ENCODE data around the gene SSB.
"Not testable (repeated sequence)": the region's sequence is repeated elsewhere in the genome, so short reads cannot be mapped to it uniquely, and the experiment has no call there.

The SSB gene

DNA sequence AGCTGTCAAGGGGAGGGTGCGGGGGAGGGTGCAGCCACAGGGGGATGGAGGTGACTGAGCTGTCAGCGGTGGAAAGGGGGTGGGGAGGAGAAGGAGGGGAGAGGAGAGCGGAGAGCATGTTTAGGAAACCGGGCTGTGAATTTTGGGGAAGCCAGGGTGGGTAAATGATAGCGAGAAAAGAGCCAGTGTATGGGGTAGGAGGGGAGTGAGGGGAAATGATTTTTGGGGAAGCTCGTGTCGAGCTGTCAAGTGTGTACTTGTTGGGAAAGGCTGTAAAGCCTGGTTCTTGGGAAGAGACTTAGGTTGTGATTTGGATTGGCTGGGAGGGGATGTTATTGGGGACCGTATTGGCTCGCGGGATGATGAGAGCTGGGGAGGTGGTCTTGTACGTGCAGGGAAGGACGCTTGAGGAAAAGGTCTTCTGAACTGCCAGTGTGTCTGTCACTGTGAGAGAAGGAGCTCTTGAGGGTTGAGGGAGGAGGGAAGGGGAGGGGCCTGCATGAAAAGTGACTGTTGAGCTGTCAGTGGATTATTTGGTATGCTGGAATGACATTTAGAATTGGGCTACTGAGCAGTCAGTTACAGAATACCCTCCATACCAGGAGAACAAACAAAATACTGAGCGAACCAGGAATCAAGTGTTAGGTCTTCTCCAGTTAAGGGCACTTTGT, 29.6 kb downstream of the SSB start:
- FAIRE-seq = no peak
- peak; percentile 16 for DNase-seq (ENCODE audit: low spot score)

DNA sequence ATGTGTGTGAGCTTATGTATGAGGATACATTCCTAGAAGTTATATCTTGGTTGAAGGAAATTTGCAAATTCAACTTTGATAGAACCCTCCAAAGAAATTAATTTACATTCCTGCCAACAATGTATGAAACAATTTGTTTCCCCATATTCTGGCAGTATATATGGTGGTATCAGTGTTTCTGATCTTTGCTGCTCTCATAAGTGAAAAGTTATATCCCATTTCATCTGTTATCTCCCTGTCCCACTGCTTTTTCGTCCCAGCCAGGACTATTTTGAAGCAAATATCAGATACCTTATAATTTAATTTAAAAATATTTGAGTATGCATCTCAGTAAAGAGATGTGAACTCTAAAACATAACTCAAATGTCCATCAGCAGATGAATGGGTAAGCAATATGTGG, 35.7 kb downstream of the SSB start:
- FAIRE-seq (no peak), DNase-seq (ENCODE audit: low spot score) (no peak)

DNA sequence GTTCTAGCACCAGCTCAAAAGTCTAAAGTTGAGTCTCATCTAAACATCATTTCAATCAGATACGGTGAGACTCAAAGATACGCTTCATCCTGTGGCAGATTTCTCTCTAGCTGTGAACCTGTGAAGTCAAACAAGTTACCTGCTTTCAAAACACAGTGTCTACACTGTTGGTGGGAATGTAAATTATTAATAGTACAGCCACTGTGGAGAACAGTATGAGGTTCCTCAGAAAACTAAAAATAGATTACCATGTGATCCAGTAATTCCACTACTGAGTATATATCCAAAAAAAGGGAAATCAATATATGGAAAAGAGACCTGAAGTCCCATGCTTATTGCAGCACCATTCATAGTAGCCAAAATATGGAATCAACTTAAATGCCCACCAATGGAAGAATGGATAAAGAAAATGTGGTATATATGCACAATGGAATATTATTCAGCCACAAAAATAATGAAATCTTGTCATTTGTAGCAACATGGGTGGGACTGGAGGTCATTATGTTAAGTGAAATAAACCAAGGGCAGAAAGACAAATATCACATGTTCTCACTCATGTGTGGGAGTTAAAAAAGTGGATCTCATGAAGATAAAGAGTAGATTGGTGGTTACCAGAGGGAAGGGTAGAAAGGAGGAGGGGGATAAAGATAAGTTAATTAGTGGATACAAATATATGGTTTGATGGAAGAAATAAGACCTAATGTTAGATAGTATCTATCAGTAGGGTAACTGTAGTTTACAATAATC, 40.2 kb downstream of the SSB start:
- FAIRE-seq (no peak), DNase-seq (ENCODE audit: low spot score) (no peak)

DNA sequence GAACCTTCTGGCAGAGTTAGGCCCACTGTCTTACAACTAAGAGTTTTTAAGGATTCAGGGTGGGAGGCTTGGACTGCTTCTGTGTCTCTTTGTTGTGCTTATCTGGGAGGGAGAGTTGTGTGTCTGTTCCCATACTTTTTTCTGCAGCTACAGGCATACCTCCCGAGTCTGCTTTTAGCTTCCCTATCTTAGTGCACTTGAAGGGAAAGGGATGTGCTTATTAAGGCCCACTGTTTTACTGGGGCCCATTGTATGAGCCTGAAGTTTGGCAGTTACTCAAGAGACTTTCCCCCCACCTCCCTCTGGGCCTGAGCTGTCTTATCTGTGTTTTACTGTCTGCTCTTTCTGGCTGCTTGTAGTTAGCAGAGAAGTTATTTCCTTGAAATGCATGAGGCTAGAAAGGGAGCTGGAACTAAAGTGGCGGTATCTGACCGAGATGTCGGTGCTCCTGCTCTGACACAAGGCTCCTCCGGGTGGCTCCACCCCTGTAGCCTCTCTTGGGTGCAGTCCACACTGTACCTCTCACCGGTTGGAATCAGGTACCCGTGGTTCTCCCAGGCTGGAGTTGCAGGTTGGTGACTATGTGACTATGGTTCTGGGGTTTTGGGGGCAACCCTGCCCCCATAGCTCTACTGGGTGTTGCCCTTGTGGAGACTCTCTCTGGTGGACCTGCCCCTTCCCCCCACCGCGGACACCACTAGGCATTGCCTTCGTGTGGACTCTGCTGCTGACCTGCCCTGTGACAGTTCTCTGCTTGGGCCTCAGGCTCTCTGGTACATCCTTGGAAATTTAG, 41.5 kb downstream of the SSB start:
- DNase-seq (ENCODE audit: low spot score) (no peak), FAIRE-seq (no peak)

DNA sequence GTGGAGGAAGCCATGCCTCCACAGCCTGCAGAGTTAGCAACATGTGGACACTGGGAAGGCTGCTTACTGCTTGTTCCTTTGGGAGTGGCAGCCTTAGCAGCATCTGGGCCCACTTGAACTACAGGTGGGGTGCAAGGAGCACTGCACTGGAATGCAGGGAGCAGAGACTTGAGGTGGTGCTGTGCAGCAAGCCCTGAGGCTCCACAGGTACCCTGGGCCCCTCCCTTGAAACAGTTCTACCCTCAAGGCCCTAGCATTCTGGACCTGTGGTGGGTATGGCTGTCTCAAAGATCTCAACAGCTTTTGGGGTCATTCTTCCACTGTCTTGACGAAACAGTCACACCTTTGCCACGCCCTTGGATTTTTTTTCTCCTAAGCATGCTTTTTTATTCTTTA, 42.1 kb downstream of the SSB start:
- no peak for FAIRE-seq

DNA sequence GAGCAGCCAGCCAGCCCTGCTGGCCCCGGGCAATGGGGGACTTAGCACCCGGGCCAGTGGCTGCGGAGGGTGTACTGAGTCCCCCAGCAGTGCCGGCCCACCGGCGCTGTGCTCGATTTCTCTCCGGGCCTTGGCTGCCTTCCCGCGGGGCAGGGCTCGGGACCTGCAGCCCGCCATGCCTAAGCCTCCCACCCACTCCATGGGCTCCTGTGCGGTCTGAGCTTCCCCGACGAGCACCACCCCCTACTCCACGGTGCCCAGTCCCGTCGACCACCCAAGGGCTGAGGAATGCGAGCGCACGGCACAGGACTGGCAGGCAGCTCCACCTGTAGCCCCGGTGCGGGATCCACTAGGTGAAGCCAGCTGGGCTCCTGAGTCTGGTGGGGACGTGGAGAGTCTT, 43.0 kb downstream of the SSB start:
- DNase-seq (ENCODE audit: low spot score); FAIRE-seq: not testable (repeated sequence)

More for the DNA sequence above, 42.1 kb downstream of the SSB start:
- no peak for DNase-seq (ENCODE audit: low spot score)

DNA sequence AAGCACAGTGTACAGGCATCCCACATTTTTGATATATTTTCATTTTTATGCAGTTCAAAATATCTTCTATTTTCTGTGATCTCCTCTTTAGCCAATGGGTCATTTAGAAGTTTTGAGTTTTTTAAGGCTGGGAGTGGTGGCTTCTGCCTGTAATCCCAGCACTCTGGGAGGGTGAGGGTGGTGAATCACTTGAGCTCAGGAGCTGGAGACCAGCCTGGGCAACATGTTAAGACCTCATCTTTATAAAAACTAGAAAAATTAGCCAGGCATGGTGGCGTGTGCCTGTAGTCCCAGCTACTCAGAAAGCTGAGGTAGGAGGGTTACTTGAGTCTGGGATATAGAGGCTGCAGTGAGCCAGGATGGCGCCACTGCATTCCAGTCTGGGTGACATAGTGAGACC, 46.3 kb downstream of the SSB start:
- FAIRE-seq (no peak), DNase-seq (ENCODE audit: low spot score) (no peak)

DNA sequence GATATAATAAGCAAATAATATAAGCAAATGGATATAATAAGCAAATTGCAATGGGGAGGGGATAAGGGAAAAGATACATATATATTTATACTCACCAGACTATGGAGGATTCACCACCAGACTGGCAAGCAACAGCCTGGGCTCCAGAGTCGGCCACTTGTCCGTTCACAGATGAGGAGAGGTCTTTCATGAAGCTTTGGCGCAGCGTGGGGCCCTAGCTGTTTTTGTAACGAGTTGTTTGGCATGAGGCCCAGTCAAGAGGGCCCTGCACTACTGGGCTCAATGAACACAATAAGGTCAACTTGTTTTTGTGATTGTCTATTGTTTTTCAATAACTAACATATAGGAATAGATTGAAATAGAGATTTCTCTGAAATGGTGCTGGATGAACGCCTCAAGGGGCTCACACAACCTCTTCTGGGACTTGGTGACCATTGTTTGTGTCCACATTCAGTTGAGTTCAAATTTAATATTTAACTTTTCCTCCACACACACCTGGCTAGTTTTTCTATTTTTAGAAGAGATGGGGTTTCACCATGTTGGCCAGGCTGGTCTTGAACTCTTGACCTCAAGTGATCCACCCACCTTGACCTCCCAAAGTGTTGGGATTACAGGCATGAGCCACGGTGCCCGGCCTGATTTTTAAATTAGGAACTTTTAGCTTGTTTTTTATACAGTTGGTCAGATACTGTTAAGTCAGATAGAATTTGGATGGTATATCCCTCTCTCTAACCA, 50.5 kb downstream of the SSB start:
- not testable (repeated sequence) for FAIRE-seq

DNA sequence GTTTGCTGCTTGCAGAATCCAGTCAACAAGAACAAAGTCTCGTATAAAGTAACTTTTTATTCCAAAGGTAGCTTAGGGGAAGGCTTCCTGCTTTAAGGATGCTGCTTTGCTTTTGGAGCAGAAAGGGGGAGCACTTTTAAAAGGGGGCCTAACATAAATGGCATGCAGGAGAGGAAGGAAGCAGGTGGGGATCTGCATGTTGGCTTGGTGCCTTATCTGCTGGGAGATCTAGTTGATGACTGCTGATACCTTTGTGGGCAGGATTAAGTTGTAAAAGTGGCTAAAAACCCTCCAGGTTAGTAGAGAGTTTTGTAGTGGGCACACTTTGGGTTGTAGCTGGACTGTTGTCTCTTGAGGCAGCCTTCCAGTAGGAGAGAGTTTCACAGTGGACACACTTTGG, 51.0 kb downstream of the SSB start:
- FAIRE-seq = no peak
- no peak for DNase-seq (ENCODE audit: low spot score)

More for the DNA sequence above, 50.5 kb downstream of the SSB start:
- DNase-seq (ENCODE audit: low spot score) = not testable (repeated sequence)

DNA sequence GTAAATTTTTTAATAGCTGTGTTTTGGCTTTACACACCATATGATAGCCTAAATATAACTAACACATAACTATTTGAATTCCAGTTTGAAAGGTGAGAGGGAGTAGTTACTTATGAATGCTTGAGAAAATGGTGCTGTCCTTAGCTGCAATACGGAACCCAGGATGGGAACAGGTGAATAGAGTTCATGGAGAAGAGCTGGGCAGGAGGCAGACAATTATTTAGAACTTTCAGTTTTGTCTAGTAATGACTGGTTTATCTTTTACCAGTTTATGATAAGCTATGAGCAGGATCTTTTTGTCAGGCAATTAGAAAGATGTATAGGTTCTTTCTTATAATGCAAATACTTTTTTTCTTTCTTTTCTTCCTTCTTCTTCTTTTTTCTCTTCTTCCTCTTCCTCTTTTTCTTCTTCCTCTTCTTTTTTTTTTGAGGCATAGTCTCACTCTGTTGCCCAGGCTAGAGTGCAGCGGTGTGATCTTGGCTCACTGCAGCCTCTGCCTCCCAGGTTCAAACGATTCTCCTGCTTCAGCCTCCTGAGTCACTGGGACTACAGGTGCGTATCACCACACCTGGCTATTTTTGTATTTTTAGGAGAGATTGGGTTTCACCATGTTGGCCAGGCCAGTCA, 54.5 kb downstream of the SSB start:
- no peak for DNase-seq (ENCODE audit: low spot score)
- no peak for FAIRE-seq

DNA sequence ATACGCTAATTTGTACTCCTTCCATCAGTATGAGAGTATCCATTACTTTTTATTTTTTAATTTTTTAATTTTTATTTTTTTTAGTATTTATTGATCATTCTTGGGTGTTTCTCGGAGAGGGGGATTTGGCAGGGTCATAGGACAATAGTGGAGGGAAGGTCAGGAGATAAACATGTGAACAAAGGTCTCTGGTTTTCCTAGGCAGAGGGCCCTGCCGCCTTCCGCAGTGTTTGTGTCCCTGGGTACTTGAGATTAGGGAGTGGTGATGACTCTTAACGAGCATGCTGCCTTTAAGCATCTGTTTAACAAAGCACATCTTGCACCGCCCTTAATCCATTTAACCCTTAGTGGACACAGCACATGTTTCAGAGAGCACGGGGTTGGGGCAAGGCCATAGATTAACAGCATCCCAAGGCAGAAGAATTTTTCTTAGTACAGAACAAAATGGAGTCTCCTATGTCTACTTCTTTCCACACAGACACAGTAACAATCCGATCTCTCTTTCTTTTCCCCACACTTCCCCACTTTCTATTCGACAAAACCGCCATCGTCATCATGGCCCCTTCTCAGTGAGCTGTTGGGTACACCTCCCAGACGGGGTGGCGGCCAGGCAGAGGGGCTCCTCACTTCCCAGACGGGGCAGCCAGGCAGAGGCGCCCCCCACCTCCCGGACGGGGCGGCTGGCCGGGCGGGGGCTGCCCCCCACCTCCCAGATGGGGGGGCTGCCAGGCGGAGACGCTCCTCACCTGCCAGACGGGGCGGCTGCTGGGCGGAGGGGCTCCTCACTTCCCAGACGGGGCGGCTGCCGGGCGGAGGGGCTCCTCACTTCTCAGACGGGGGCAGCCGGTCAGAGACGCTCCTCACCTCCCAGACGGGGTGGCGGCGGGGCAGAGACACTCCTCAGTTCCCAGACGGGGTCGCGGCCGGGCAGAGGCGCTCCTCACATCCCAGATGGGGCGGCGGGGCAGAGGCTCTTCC, 56.9 kb downstream of the SSB start:
- not testable (repeated sequence) for DNase-seq (ENCODE audit: low spot score); FAIRE-seq

DNA sequence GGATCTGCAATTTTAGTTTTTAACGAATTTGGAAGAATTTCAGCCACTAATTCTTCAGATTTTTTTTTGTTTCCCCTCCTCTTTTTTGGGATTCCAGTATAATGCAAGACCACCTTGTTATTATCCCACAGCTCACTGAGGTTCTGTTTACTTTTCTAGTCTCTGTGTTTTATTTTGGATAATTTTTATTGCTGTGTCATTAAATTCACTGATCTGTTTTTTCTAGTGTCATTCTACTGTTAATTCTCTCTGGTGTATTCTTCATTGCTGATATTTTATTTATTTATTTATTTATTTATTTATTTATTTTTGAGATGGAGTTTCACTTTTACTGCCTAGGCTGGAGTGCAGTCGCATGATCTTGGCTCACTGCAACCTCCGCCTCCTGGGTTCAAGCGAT, 60.8 kb downstream of the SSB start:
- FAIRE-seq = no peak
- DNase-seq (ENCODE audit: low spot score) = no peak

DNA sequence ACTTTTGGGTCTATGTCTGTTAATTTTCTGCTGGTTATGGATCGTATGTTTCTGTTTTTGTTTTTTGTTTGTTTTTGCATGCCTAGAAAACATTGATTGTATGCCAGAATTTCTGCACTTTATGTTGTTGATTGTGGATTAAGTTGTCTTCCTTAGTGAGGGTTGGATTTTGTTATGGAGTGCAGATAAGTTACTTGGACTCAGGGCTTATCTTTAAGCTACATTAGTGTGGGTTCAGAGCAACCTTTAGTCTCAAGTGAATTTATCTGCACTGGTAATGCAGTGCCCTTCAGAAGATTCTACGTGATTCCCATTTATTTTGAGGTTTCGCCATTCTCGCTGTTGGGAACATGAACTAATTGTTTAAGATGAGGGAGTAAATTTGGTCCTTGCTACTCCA, 61.5 kb downstream of the SSB start:
- FAIRE-seq (no peak), DNase-seq (ENCODE audit: low spot score) (no peak)
